Femur (tissue), 1 donor: ENCODE results near the gene UGT1A8.
"Not testable (repeated sequence)": the region's sequence is repeated elsewhere in the genome, so short reads cannot be mapped to it uniquely, and the experiment has no call there.

Experiments used
- DNase-seq: peaks from one replicate; pipeline ENCODE4 v3.0.0-alpha.2; 2017

UGT1A8 gene

GRCh38 chr2:233736868-233737653, 119.6 kb downstream of the UGT1A8 start:
- not testable (repeated sequence) for DNase-seq

DNA sequence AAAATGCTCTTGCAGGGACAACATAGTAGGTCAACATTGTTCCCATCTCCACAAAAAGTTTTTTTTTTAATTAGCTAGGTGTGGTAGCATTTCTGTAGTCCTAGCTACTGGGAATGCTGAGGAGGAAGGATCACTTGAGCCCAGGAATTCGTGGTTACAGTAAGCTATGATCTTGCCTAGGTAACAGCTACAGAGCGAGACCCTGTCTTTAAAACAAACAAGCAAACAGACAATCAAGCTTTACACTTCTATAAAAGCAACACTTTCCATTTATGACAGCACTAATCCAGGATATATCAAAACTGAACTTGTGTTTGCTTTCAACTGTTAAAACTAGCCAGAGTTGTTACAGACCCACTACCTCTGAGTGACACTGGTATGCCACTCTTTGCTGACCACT, 123.4 kb downstream of the UGT1A8 start:
- DNase-seq: no peak

DNA sequence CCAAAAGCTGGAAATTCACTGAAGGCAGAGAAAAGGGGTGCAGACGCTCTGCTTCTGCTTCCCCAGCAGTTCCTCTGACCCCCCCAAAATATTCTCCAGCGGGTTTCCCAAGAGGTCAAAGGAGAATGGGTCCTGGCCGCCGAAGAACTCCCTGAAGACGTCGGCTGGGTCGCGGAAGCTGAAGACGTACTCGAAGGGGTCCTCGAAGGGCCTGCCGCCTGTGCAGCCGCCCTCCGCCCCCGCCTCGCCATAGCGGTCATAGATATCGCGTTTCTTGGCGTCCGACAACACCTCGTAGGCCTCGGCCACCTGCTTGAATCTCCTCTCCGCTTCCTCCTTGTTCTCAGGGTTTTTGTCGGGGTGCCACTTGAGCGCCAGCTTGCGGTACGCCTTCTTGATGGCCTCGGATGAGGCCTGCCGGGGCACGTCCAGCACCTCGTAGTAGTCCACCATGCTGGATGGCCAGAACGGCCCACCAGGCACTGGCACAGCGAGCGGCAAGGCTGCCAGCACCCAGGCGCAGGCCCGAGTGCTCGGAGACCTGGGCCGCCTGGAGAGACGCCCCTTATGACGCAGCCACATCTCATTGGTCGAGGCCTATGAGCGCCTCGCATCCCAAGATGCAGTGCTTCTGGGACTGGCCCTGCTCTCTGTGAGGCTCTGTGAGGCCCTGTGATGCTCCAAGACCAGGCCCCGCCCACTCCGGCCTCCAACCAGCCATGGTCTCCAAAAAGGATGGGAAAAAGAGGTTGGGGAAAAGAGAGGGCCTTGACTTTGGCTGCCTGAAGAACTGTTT, 126.2 kb downstream of the UGT1A8 start:
- no peak for DNase-seq

- no peak for DNase-seq
Measured at GRCh38 chr2:233745073-233745755, 127.8 kb downstream of the UGT1A8 start.

DNA sequence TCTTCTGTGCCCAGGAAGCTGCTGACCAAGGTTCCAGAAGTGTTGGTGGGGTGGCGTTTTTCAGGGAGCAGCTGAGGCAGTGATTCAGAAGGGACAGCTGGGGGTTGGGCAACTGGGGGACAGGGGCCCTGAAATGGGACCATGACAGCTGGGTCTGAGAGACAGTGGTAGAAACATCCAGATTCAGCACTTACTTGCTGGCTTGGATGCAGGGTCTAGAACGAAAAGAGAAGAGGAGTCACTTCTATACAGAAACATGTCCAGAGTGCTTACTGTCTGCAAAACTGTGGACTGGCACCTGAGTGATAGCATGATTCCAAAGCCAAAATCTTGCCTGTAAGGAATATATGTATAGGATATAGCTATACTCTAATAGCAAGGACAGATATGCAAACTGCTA, 128.4 kb downstream of the UGT1A8 start:
- not testable (repeated sequence) for DNase-seq

- DNase-seq: no peak
Measured at GRCh38 chr2:233746475-233747282, 129.2 kb downstream of the UGT1A8 start.

- no peak for DNase-seq
Measured at GRCh38 chr2:233747283-233747544, 129.8 kb downstream of the UGT1A8 start.

DNA sequence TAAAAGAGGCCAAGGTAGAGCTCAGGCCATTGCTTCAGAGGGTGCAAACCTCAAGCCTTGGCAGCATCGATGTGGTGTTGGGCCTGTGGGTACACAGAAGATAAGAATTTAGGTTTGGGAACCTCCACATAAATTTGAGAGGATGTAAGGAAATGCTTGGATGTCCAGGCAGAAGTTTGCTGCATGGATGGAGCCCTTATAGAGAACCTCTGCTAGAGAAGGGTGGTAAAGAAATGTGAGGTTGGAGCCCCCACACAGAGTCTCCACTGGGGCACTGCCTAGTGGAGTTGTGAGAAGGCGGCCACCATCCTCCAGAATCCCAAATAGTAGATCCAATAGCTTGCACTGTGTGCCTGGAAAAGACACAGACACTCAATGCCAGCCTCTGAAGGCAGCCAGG, 133.3 kb downstream of the UGT1A8 start:
- DNase-seq: not testable (repeated sequence)

DNA sequence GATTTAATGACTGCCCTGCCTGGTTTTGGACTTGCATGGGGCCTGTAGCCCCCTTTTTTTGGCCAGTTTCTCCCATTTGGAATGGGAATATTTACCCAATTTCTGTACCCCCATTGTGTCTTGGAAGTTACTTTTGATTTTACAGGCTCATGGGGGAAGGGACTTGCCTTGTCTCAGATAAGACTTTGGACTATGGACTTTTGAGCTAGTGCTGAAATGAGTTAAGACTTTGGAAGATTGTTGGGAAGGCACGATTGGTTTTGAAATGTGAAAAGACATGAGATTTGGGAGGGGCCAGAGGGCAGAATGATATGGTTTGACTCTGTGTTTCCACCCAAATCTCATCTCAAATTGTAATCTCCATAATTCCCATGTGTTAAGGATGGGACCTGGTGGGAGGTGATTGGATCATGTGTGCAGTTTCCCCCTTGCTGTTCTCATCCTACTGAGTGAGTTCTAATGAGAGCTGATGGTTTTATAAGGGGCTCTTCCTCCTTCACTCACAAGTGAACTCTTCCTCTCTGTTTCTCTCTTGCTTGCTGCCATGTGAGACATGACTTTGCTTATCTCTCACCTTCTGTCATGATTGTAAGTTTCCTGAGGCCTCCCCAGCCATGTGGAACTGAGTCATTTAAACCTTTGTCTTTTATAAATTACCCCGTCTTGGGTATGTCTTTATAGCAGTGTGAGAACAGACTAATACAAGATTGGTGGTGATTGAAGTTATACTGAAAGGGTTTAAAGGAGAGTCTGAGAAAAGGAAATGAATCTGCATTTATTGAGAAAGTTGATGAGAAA, 134.0 kb downstream of the UGT1A8 start:
- not testable (repeated sequence) for DNase-seq

DNA sequence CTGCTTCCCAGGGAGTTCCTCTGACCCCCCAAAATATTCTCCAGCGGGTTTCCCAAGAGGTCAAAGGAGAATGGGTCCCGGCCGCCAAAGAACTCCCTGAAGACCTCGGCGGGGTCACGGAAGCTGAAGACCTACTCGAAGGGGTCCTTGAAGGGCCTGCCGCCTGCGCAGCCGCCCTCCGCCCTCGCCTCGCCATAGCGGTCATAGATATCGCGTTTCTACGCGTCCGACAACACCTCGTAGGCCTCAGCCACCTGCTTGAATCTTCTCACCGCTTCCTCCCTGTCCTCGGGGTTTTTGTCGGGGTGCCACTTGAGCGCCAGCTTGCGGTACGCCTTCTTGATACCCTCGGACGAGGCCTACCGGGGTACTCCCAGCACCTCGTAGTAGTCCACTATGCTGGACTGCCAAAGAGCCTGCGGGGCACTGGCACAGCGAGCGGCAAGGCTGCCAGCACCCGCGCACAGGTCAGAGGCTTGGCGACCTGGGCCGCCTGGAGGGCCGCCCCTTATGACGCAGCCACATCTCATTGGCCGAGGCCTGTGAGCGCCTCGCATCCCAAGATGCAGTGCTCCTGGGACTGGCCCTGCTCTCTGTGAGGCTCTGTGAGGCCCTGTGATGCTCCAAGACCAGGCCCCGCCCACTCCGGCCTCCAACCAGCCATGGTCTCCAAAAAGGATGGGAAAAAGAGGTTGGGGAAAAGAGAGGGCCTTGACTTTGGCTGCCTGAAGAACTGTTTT, 137.6 kb downstream of the UGT1A8 start:
- no peak for DNase-seq

GRCh38 chr2:233756429-233757081, 139.1 kb downstream of the UGT1A8 start:
- DNase-seq: no peak

GRCh38 chr2:233758141-233758540, 140.7 kb downstream of the UGT1A8 start:
- DNase-seq: no peak

DNA sequence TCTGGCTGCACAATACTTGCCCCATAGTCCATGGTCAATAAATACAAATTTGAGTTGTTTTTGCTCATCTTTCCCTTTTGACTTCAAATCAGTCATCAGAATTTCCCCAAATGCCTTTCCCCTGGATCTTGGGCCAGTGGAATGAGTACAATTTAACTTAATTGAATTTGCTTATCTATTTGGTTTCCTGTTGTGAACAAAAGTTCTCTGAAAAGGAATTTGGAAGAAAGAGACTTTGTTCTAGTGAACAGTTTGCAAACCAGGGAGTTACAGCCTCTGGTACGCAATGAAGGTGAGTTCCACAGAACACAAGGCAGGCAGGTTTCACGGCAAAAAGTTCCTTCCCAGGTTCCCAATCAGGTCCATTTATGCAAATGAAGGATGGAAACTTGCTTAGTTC, 141.4 kb downstream of the UGT1A8 start:
- DNase-seq: no peak

DNA sequence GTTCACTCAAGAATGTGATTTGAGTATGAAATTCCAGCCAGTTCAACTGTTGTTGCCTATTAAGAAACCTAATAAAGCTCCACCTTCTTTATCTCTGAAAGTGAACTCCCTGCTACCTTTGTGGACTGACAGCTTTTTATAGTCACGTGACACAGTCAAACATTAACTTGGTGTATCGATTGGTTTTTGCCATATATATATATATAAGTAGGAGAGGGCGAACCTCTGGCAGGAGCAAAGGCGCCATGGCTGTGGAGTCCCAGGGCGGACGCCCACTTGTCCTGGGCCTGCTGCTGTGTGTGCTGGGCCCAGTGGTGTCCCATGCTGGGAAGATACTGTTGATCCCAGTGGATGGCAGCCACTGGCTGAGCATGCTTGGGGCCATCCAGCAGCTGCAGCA, 142.6 kb downstream of the UGT1A8 start, which contains the start of gene UGT1A1:
TSS of gene UGT1A1 (plus strand) at position 228 of the 400 bp plus-strand sequence. CDS start at position 246, 18 bp downstream.
- no peak for DNase-seq

DNA sequence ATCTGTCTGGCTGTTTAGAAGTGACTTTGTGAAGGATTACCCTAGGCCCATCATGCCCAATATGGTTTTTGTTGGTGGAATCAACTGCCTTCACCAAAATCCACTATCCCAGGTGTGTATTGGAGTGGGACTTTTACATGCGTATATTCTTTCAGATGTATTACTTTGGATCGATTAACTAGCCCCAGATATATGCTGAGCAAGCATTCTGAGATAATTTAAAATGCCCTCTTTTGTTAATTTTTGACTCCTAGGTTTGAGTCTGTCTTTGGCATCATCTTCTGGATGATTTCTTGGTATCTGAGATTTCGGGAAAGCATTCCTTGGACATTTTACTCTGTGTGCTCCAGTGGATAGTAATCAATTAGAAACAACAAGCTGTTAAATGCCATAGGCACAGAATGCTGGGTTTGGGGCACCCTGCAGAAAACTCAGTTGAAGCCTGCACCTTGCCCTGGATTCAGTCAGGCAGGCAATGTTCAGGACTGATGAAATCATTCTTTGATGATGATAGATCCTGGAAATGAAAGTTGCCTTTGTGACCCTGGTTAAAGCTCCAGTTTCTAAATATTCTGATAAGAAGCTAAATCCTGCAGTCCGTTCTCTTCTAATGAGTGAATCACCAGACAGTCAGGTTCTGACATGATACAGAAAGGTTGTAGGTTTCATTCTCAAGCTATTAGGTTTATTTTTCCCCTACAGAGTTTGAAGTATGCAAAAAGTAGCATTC, 143.8 kb downstream of the UGT1A8 start:
- no peak for DNase-seq

GRCh38 chr2:233764264-233764663, 146.8 kb downstream of the UGT1A8 start:
- no peak for DNase-seq

DNA sequence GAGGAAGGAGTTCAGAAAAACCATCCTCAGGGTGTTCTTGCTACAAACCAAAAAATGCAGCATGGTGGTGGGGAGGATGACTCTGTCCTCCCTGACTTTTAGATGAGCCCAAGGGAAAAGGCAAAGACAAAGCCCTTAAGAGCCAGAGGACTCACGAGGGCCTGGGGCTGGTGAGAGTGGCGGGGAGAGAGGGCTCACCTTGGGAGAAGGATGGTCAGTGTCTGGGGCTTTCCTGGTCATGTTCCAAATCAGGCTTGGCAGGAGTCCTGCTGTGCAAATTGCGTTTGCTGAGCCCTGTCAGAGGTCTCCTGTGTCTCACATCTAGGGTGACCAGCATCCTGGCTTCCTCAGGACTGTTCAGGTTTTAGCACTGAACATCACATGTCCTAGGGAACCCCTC, 147.3 kb downstream of the UGT1A8 start:
- no peak for DNase-seq

DNA sequence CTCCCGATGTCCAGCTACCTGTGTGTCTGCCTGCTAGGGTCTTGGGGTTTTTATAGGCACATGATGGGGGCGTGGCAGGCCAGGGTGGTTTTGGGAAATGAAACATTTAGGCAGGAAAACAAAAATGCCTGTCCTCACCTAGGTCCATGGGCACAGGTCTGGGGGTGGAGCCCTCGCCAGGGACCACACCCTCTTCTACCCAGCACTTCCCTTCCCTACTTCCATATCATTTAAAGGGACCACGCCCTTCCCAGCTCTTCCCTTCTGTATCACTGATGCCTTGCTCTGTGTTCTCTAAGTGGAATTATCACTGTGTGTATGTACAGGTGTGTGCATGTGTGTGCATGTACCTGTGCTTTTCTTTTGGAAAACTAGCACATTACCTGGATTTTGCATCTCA, 149.0 kb downstream of the UGT1A8 start:
- DNase-seq: no peak

DNA sequence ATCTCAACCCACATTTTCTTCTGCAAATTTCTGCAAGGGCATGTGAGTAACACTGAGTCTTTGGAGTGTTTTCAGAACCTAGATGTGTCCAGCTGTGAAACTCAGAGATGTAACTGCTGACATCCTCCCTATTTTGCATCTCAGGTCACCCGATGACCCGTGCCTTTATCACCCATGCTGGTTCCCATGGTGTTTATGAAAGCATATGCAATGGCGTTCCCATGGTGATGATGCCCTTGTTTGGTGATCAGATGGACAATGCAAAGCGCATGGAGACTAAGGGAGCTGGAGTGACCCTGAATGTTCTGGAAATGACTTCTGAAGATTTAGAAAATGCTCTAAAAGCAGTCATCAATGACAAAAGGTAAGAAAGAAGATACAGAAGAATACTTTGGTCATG, 150.6 kb downstream of the UGT1A8 start:
- DNase-seq: no peak

GRCh38 chr2:233769260-233769659, 151.8 kb downstream of the UGT1A8 start:
- DNase-seq: no peak
